Measurements from ENCODE around the gene LBP. TPM values are rescaled to one million over a fixed set of nuclear protein-coding genes. Genes with fewer than 3 reads are reported as not detected.

LBP gene
- total RNA-seq, 4 donors from 2014 or later, result 0.38 to 6.2 TPM; not detected in 2

- Histone ChIP-seq H3K4me1 (no peaks in the 10 kb centered on the region), H3K27me3 (peaks cover 4% of the 10 kb centered on the region), H3K36me3 (no peaks in the 10 kb centered on the region), H3K9me3 (no peaks in the 10 kb centered on the region), H3K4me3 (no peak overlapping the region), H3K27ac (no peak overlapping the region)
- TF ChIP-seq POLR2AphosphoS5 (IDR thresholded peaks at IDR 0.05), result no peak
- TF ChIP-seq EP300 (IDR thresholded peaks at IDR 0.05), result no peak
- TF ChIP-seq CTCF (IDR thresholded peaks at IDR 0.05), result no peak
- no peak for TF ChIP-seq POLR2A (IDR thresholded peaks at IDR 0.05)
- no peak for DNase-seq (ENCODE audit: low spot score in 2 of 2)
- WGBS, result 75% methylated on average over 8 of the region's 8 CpGs
Observed at GRCh38 chr20:38386004-38386403, 39.7 kb downstream of the LBP start.

GRCh38 chr20:38386851-38387250 lies 40.6 kb downstream of the LBP start:
- 79% methylated on average over 2 of the region's 2 CpGs for WGBS
- no peaks in the 10 kb centered on the region for H3K9me3 ChIP-seq
- no peak overlapping the region for H3K27ac ChIP-seq
- no peak for TF ChIP-seq EP300 (IDR thresholded peaks at IDR 0.05)
- TF ChIP-seq POLR2A (IDR thresholded peaks at IDR 0.05), result no peak
- no peak for TF ChIP-seq CTCF (IDR thresholded peaks at IDR 0.05)
- TF ChIP-seq POLR2AphosphoS5 (IDR thresholded peaks at IDR 0.05), result no peak
- no peaks in the 10 kb centered on the region for H3K27me3 ChIP-seq
- H3K4me3 ChIP-seq, result no peak overlapping the region
- no peaks in the 10 kb centered on the region for H3K4me1 ChIP-seq
- peak in 1 of 2 donors; percentile 71 for DNase-seq (ENCODE audit: low spot score in 2 of 2)
- no peaks in the 10 kb centered on the region for H3K36me3 ChIP-seq

- no peaks in the 10 kb centered on the region for H3K9me3 ChIP-seq
- no peaks in the 10 kb centered on the region for H3K4me1 ChIP-seq
- TF ChIP-seq CTCF (IDR thresholded peaks at IDR 0.05) (no peak), POLR2AphosphoS5 (IDR thresholded peaks at IDR 0.05) (no peak), POLR2A (IDR thresholded peaks at IDR 0.05) (no peak), EP300 (IDR thresholded peaks at IDR 0.05) (no peak)
- WGBS, result 74% methylated on average over 4 of the region's 4 CpGs
- no peak overlapping the region for H3K27ac ChIP-seq
- peaks cover under 1% of the 10 kb centered on the region for H3K27me3 ChIP-seq
- no peak overlapping the region for H3K4me3 ChIP-seq
- no peak for DNase-seq (ENCODE audit: low spot score in 2 of 2)
- H3K36me3 ChIP-seq, result no peaks in the 10 kb centered on the region
Observed at GRCh38 chr20:38387953-38388352, 41.7 kb downstream of the LBP start.

GRCh38 chr20:38392356-38392755 lies 46.1 kb downstream of the LBP start:
- DNase-seq (ENCODE audit: low spot score in 2 of 2), result no peak
- no peak overlapping the region for H3K27ac ChIP-seq
- no peaks in the 10 kb centered on the region for H3K9me3 ChIP-seq
- WGBS, result 70% methylated on average over 3 of the region's 3 CpGs
- H3K4me3 ChIP-seq, result no peak overlapping the region
- H3K4me1 ChIP-seq, result no peaks in the 10 kb centered on the region
- H3K27me3 ChIP-seq, result peaks cover 6% of the 10 kb centered on the region
- no peak for TF ChIP-seq CTCF (IDR thresholded peaks at IDR 0.05)
- no peak for TF ChIP-seq POLR2A (IDR thresholded peaks at IDR 0.05)
- TF ChIP-seq POLR2AphosphoS5 (IDR thresholded peaks at IDR 0.05), result no peak
- TF ChIP-seq EP300 (IDR thresholded peaks at IDR 0.05), result no peak
- no peaks in the 10 kb centered on the region for H3K36me3 ChIP-seq

- Histone ChIP-seq H3K27me3 (peaks cover 6% of the 10 kb centered on the region), H3K36me3 (no peaks in the 10 kb centered on the region), H3K9me3 (no peaks in the 10 kb centered on the region), H3K4me3 (no peak overlapping the region), H3K4me1 (no peaks in the 10 kb centered on the region), H3K27ac (no peak overlapping the region)
- DNase-seq (ENCODE audit: low spot score in 2 of 2), result no peak
- TF ChIP-seq EP300 (IDR thresholded peaks at IDR 0.05) (no peak), POLR2AphosphoS5 (IDR thresholded peaks at IDR 0.05) (no peak), CTCF (IDR thresholded peaks at IDR 0.05) (no peak), POLR2A (IDR thresholded peaks at IDR 0.05) (no peak)
- 46% methylated on average over 5 of the region's 5 CpGs for WGBS
Observed at GRCh38 chr20:38393259-38393658, 47.0 kb downstream of the LBP start.
